Measurements from ENCODE around the gene SUSD3. TPM values are rescaled to one million over a fixed set of nuclear protein-coding genes. Genes with fewer than 3 reads are reported as not detected.

Gene SUSD3
- total RNA-seq, 1 experiment from 2014 or later = 9.0 TPM

DNA sequence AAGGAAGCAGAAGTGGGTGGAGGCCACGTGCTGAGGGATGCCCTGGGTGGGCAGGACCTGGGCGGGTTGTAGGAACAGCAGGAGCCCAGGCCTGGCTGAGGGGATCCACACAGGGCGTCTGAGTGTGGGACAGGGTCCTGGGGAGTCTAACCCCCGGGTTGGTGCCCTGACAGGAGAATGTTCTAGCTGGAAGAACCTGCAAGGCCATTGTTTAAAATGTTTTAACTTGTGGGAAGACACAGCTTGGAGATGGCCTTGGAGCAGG lies 33.9 kb upstream of the SUSD3 start:
- H2BK120ac ChIP-seq (ENCODE audit: low read depth, low read length, poor library complexity, severe bottlenecking) = no peak overlapping the region
- H4K5ac ChIP-seq (ENCODE audit: insufficient read length, low read depth, low read length) = no peak overlapping the region
- no peak overlapping the region for H4K91ac ChIP-seq (ENCODE audit: insufficient read length, low read depth, low read length)
- WGBS (ENCODE audit: extremely low coverage, insufficient read length, low lambda C conversion rate) = no CpG with 5 or more reads among the region's 4 CpGs
- no peak overlapping the region for H2BK12ac ChIP-seq (ENCODE audit: insufficient read length, low read depth, low read length)
- no peak overlapping the region for H2AFZ ChIP-seq (ENCODE audit: low read length)
- H3K23me2 ChIP-seq (ENCODE audit: insufficient read length, low read depth, low read length, poor library complexity, severe bottlenecking) = no peaks in the 10 kb centered on the region
- H3T11ph ChIP-seq (ENCODE audit: low read length) = no peak overlapping the region
- H3K23ac ChIP-seq (ENCODE audit: insufficient read length, low read depth, low read length) = no peak overlapping the region
- no peaks in the 10 kb centered on the region for H3K79me2 ChIP-seq (ENCODE audit: insufficient read depth, low read length)
- H3K9me3 Mint-ChIP-seq = no peaks in the 10 kb centered on the region
- no peak overlapping the region for H2BK5ac ChIP-seq (ENCODE audit: insufficient read length, low read length)
- H3K9ac ChIP-seq (ENCODE audit: extremely low read depth, insufficient read length, low read length) = no peak overlapping the region
- no peak overlapping the region for H3K27ac ChIP-seq (ENCODE audit: insufficient read length, low read depth, low read length)
- H4K8ac ChIP-seq (replicated peaks; ENCODE audit: insufficient read length, low read depth, low read length) = no peak overlapping the region
- no peaks in the 10 kb centered on the region for H3K27me3 Mint-ChIP-seq (ENCODE audit: low read depth)
- H3K9me3 ChIP-seq (ENCODE audit: control insufficient read depth, low read depth, low read length) = no peaks in the 10 kb centered on the region
- H3K36me3 Mint-ChIP-seq (ENCODE audit: insufficient read depth in 1 of 3, low read depth in 3 of 3) = no peaks in the 10 kb centered on the region
- H3K14ac ChIP-seq (ENCODE audit: insufficient read depth, low read length) = no peak overlapping the region
- no peak overlapping the region for H3K4me3 Mint-ChIP-seq
- TF ChIP-seq, protein P1, sequence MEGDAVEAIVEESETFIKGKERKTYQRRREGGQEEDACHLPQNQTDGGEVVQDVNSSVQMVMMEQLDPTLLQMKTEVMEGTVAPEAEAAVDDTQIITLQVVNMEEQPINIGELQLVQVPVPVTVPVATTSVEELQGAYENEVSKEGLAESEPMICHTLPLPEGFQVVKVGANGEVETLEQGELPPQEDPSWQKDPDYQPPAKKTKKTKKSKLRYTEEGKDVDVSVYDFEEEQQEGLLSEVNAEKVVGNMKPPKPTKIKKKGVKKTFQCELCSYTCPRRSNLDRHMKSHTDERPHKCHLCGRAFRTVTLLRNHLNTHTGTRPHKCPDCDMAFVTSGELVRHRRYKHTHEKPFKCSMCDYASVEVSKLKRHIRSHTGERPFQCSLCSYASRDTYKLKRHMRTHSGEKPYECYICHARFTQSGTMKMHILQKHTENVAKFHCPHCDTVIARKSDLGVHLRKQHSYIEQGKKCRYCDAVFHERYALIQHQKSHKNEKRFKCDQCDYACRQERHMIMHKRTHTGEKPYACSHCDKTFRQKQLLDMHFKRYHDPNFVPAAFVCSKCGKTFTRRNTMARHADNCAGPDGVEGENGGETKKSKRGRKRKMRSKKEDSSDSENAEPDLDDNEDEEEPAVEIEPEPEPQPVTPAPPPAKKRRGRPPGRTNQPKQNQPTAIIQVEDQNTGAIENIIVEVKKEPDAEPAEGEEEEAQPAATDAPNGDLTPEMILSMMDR (conservative IDR thresholded peaks at IDR 0.05) = no peak
- no peak overlapping the region for H2BK15ac ChIP-seq (ENCODE audit: low read depth, low read length)
- no peaks in the 10 kb centered on the region for H3K79me1 ChIP-seq (ENCODE audit: insufficient read depth, low read depth, low read length, poor library complexity, severe bottlenecking)
- DNase-seq = no peak
- peak overlapping the region in 1 of 3 experiments; percentile 65; a peak in 1 of 7 replicates for H3K27ac Mint-ChIP-seq
- H4K20me1 ChIP-seq (ENCODE audit: control insufficient read depth, insufficient read depth, insufficient read length) = no peaks in the 10 kb centered on the region
- no peaks in the 10 kb centered on the region; the same call in 1 of the 2 replicates for H3K4me1 ChIP-seq (ENCODE audit: insufficient read depth, low read length)
- no peak overlapping the region for H2BK20ac ChIP-seq (ENCODE audit: low read depth, low read length, poor library complexity, severe bottlenecking)
- no peak overlapping the region for H3K18ac ChIP-seq (ENCODE audit: insufficient read length, low read depth, low read length)
- no peak overlapping the region for H3K56ac ChIP-seq (ENCODE audit: insufficient read length, low read depth, low read length)
- H3K4ac ChIP-seq (ENCODE audit: low read depth, low read length) = no peak overlapping the region
- peaks cover 5 to 8% of the 10 kb centered on the region in 2 experiments for H3K4me1 Mint-ChIP-seq
- no peak overlapping the region for H2AK5ac ChIP-seq (ENCODE audit: insufficient read length, low read length)
- H3K4me2 ChIP-seq (ENCODE audit: insufficient read depth, insufficient read length, low read length) = no peak overlapping the region
- no peaks in the 10 kb centered on the region for H3K27me3 ChIP-seq (ENCODE audit: insufficient read depth, low read length)

Measured in H9 (cell line).